Smooth muscle cell (in vitro differentiated cells): ENCODE measurements around the gene PNP. TPM values are rescaled to one million over a fixed set of nuclear protein-coding genes. Genes with fewer than 3 reads are reported as not detected.

ENCODE experiments used
- DNase-seq: peaks from one replicate; lab custom pipeline; 2025; ENCODE audit not compliant: unreplicated experiment; lab: John Stamatoyannopoulos, UW
- H2AFZ ChIP-seq: fragments of 200-600 bp; sonication (generic); 2 replicates; pipeline ENCODE4 v1.6.0; 2016; ENCODE audit warnings: antibody characterized with exemption, low read depth, mild to moderate bottlenecking
- H3F3A ChIP-seq: fragments of 200-600 bp; sonication (generic); 2 replicates; pipeline ENCODE4 v1.6.0; 2017; ENCODE audit warnings: antibody characterized with exemption, low read depth
- H3K27ac ChIP-seq: fragments of 200-600 bp; sonication (generic); 2 replicates; pipeline ENCODE4 v1.5.1; 2016; ENCODE audit warnings: low read depth, mild to moderate bottlenecking
- H3K27me3 ChIP-seq: fragments of 200-600 bp; sonication (generic); 2 replicates; pipeline ENCODE4 v1.6.1; 2016; ENCODE audit warnings: low read depth, mild to moderate bottlenecking
- H3K36me3 ChIP-seq: fragments of 200-600 bp; sonication (generic); 2 replicates; pipeline ENCODE4 v1.5.1; 2016; ENCODE audit warnings: low read depth
- H3K4me1 ChIP-seq: fragments of 200-600 bp; sonication (generic); 2 replicates; pipeline ENCODE4 v1.5.1; 2016; ENCODE audit warnings: low read depth
- H3K4me2 ChIP-seq: fragments of 200-600 bp; sonication (generic); 2 replicates; pipeline ENCODE4 v1.6.0; 2016; ENCODE audit warnings: mild to moderate bottlenecking
- H3K4me3 ChIP-seq: fragments of 200-600 bp; sonication (generic); 2 replicates; pipeline ENCODE4 v1.5.1; 2016; ENCODE audit warnings: mild to moderate bottlenecking
- H3K79me2 ChIP-seq: fragments of 200-600 bp; sonication (generic); 2 replicates; pipeline ENCODE4 v1.6.0; 2016; ENCODE audit warnings: low read depth, mild to moderate bottlenecking
- H3K9ac ChIP-seq: fragments of 200-600 bp; sonication (generic); 2 replicates; pipeline ENCODE4 v1.6.0; 2016; ENCODE audit warnings: low read depth
- H3K9me3 ChIP-seq: fragments of 200-600 bp; sonication (generic); replicated peaks from 2 replicates; pipeline ENCODE4 v1.5.1; 2016; ENCODE audit warnings: low read depth
- H4K20me1 ChIP-seq: fragments of 200-600 bp; sonication (generic); 2 replicates; pipeline ENCODE4 v1.6.0; 2016; ENCODE audit warnings: low read depth
- WGBS: methylation state at CpG from one replicate; pipeline ENCODE4 v1.1.7; 2016; ENCODE audit warnings: low lambda C conversion rate; 5-methylcytosine and 5-hydroxymethylcytosine counted together
- polyA plus RNA-seq: library from polyadenylated mRNA; unstranded; fragments of >200 nt; fragmentation: Nextera tagmentation; extraction: Ambion mirVana; gene quantifications from 2 replicates; pipeline ENCODE4 v1.2.1, GENCODE V29; 2016
- total RNA-seq: library from RNA; depleted of rRNA; stranded (reverse); fragments of >200 nt; gene quantifications from 2 replicates; pipeline ENCODE4 v1.2.3, GENCODE V29; 2014
- TF ChIP-seq, protein P1 (sequence below): fragments of 200-600 bp; sonication (generic); IDR thresholded peaks from 2 replicates; pipeline ENCODE4 v1.5.1; 2017; ENCODE audit warnings: borderline replicate concordance, mild to moderate bottlenecking, antibody characterized with exemption; ENCODE audit not compliant: insufficient read depth, poor library complexity, severe bottlenecking

The PNP gene
- total and polyA plus RNA-seq, 2 experiments from 2014 or later = 24.2 to 49.7 TPM

DNA sequence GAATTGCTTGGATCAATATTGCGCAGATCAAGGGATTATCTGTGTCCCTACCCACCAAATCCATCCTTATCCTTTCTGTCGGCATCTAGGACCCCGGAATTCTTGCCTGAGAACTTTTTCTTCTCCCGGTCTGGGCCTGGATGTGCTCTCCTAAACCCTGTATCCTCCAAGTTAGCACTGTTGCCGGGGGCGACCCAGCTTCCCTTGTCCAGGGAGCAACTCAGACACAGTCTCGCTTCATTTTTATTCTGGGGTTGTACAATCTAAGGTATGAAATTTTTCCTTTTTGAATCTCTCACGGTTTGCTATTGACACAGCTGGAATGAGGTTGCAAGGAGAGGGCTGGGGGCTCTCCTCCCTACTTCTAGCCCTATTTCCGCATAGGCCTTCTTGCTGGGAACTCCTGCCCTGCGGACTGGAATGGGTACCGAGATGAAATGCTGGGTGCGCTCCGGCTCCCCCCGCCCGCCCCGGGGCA lies 403 bp upstream of the PNP start:
- Histone ChIP-seq H3F3A (no peaks in the 10 kb centered on the region), H4K20me1 (peaks cover 4% of the 10 kb centered on the region), H3K27me3 (no peaks in the 10 kb centered on the region), H3K79me2 (peaks cover 4% of the 10 kb centered on the region), H3K4me2 (peak overlapping the region; percentile 89), H3K27ac (peak overlapping the region; percentile 64), H3K9me3 (no peaks in the 10 kb centered on the region), H3K4me1 (peaks cover 4% of the 10 kb centered on the region), H3K9ac (peak overlapping the region; percentile 86), H3K36me3 (no peaks in the 10 kb centered on the region), H2AFZ (peak overlapping the region; percentile 63), H3K4me3 (peak overlapping the region; percentile 76)
- no peak for DNase-seq
- TF ChIP-seq, protein P1, sequence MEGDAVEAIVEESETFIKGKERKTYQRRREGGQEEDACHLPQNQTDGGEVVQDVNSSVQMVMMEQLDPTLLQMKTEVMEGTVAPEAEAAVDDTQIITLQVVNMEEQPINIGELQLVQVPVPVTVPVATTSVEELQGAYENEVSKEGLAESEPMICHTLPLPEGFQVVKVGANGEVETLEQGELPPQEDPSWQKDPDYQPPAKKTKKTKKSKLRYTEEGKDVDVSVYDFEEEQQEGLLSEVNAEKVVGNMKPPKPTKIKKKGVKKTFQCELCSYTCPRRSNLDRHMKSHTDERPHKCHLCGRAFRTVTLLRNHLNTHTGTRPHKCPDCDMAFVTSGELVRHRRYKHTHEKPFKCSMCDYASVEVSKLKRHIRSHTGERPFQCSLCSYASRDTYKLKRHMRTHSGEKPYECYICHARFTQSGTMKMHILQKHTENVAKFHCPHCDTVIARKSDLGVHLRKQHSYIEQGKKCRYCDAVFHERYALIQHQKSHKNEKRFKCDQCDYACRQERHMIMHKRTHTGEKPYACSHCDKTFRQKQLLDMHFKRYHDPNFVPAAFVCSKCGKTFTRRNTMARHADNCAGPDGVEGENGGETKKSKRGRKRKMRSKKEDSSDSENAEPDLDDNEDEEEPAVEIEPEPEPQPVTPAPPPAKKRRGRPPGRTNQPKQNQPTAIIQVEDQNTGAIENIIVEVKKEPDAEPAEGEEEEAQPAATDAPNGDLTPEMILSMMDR = no peak
- WGBS = 36% methylated on average over 16 of the region's 16 CpGs

DNA sequence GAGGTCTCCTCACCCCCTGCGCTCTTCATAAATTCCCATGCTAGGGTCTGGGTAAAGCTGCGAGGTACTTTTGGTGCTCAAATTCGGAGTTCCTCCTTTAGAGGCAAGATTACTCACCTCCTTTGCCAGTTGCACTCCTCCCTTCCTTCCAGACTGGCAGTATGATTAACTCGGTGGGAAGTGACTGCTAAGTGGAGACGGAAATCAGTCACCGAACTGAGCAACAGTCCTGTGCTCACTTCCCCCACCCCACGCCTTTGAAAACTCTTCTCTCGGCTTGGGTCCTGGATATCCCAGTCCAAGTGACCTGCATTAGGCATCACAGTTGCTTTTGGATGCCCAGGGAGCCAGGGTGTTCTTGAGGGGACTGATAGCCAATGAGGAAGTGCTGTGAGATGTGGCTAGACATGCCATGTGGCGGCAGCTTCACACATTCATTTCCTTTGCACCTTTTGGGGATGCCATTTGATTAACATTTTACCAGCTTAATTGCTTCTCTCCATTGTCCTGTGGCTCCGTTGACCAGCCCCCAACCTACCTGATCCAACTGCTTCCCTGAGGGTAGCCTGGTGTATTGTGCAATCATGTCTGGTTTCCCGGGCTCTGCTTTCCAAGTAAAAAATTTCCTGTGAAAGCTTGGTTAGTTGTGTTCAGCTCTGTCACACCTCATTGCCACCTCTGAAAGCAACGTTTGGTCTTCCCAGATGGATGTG lies 840 bp downstream of the PNP start:
- TF ChIP-seq, protein P1 = no peak
- under 1% methylated on average over 12 of the region's 12 CpGs for WGBS

DNA sequence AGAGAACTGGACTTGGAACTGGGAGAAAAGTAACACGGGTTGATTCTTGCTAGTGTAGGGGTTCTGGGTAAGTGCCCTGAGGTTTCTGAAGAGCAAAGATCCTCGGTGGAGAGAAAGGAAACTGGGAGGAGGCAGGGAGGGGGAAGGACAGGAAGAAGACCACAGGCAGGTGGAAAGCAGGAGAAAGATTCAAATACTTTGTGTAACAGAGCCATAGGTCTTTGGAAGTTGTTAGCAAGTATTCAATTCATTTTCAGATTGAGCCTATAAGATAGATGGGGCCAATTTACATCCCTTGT lies 1.3 kb downstream of the PNP start:
- H3K9me3 ChIP-seq = no peaks in the 10 kb centered on the region
- H3K4me1 ChIP-seq = peaks cover 4% of the 10 kb centered on the region
- H3K9ac ChIP-seq = peak overlapping the region; percentile 86
- DNase-seq = no peak
- TF ChIP-seq, protein P1 = no peak
- peak overlapping the region; percentile 89 for H3K4me2 ChIP-seq
- peak overlapping the region; percentile 63 for H2AFZ ChIP-seq
- peak overlapping the region; percentile 64 for H3K27ac ChIP-seq
- H3K27me3 ChIP-seq = no peaks in the 10 kb centered on the region
- peaks cover 4% of the 10 kb centered on the region for H4K20me1 ChIP-seq
- H3K79me2 ChIP-seq = peaks cover 4% of the 10 kb centered on the region
- 2% methylated on average over 2 of the region's 2 CpGs for WGBS
- peaks cover 11% of the 10 kb centered on the region for H3K36me3 ChIP-seq
- no peaks in the 10 kb centered on the region for H3F3A ChIP-seq
- H3K4me3 ChIP-seq = peak overlapping the region; percentile 76

More for the DNA sequence above, 840 bp downstream of the PNP start:
- peak overlapping the region; percentile 76 for H3K4me3 ChIP-seq
- peak overlapping the region; percentile 63 for H2AFZ ChIP-seq
- peak overlapping the region; percentile 86 for H3K9ac ChIP-seq
- H3K9me3 ChIP-seq = no peaks in the 10 kb centered on the region
- H3K27ac ChIP-seq = peak overlapping the region; percentile 64
- H4K20me1 ChIP-seq = peaks cover 4% of the 10 kb centered on the region
- H3K4me2 ChIP-seq = peak overlapping the region; percentile 89
- peaks cover 4% of the 10 kb centered on the region for H3K4me1 ChIP-seq
- no peaks in the 10 kb centered on the region for H3F3A ChIP-seq
- DNase-seq = peak; percentile 30
- peaks cover 4% of the 10 kb centered on the region for H3K79me2 ChIP-seq
- H3K36me3 ChIP-seq = peaks cover 10% of the 10 kb centered on the region
- H3K27me3 ChIP-seq = no peaks in the 10 kb centered on the region

DNA sequence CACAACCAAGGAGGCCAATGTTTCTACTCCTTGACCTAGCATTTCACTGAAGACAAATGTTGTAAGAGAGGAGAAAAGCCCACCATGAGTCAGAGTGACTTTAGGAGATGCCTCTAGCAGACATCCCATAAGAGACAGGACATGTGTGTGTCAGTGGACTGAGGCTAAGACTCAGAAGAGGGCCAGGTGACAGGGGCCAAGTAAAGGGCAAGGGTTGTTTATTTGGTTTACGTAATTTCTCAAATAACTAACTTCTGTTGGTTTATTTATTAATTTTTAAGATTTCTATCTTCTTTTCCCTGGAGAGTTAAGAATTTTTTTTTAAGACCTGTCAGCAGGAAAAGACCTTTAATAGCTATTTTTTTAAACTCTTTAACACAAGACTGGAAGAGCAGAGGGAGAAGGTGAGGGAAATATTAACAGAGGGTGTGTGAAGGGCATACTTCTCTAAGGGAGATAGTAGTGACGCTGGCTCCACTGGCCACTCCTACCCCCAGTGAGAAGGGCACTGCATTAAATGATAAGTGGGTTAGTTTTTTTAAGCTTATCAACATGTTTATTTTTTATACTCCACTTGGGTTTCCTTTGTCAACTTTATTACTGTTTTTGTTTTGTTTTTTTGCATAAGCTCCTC lies 3.4 kb downstream of the PNP start:
- no peak overlapping the region for H2AFZ ChIP-seq
- no peak for DNase-seq
- 91% methylated on average over 2 of the region's 2 CpGs for WGBS
- no peak overlapping the region for H3K27ac ChIP-seq
- TF ChIP-seq, protein P1 = no peak
- H4K20me1 ChIP-seq = peaks cover 4% of the 10 kb centered on the region
- H3K27me3 ChIP-seq = no peaks in the 10 kb centered on the region
- peaks cover 10% of the 10 kb centered on the region for H3K4me1 ChIP-seq
- no peaks in the 10 kb centered on the region for H3K9me3 ChIP-seq
- H3K4me2 ChIP-seq = no peak overlapping the region
- peaks cover 14% of the 10 kb centered on the region for H3K36me3 ChIP-seq
- no peak overlapping the region for H3K4me3 ChIP-seq
- peaks cover 10% of the 10 kb centered on the region for H3F3A ChIP-seq
- no peak overlapping the region for H3K9ac ChIP-seq
- H3K79me2 ChIP-seq = peaks cover 4% of the 10 kb centered on the region
